Omental fat pad (tissue), 4 donors: ENCODE data around the gene PDE3B. TPM values are rescaled to one million over a fixed set of nuclear protein-coding genes. Genes with fewer than 3 reads are reported as not detected.

ENCODE experiments used
- ATAC-seq: fragments of 150-250 bp; one replicate; pipeline ENCODE4 v1.9.1; 2016; ENCODE audit warnings: mild to moderate bottlenecking, moderate library complexity; ENCODE audit not compliant: low FRiP score
- DNase-seq: peaks from one replicate; pipeline ENCODE4 v3.0.0-alpha.2; 2019; ENCODE audit warnings: low spot score
- CTCF ChIP-seq, 3 donors: fragments of 450-650 bp; IDR thresholded peaks; one replicate each; pipeline ENCODE4 v1.5.1; 2016 to 2017; ENCODE audit warnings: antibody characterized with exemption in 3 of 3, mild to moderate bottlenecking in 3 of 3, moderate library complexity in 2 of 3
- total RNA-seq, 4 donors: library from RNA; depleted of rRNA; stranded (reverse); fragments of >200 nt; gene quantifications; one replicate each; pipeline ENCODE4 v1.1.0, GENCODE V29; 2016

The PDE3B gene
- total RNA-seq, 4 donors from 2014 or later: 83.7 to 194 (median 94.5) TPM

- DNase-seq (no peak), ATAC-seq (no peak)
- TF ChIP-seq CTCF (IDR thresholded peaks at IDR 0.05): no peak
These were observed 169.9 kb downstream of the PDE3B start for GRCh38 chr11:14813516-14813915.

GRCh38 chr11:14818779-14819178, 175.2 kb downstream of the PDE3B start:
- ATAC-seq (no peak), DNase-seq (no peak)
- no peak for TF ChIP-seq CTCF (IDR thresholded peaks at IDR 0.05)

- ATAC-seq (no peak), DNase-seq (no peak)
- no peak for TF ChIP-seq CTCF (IDR thresholded peaks at IDR 0.05)
These were observed 176.0 kb downstream of the PDE3B start for GRCh38 chr11:14819596-14819995.

GRCh38 chr11:14821031-14821430, 177.4 kb downstream of the PDE3B start:
- no peak for TF ChIP-seq CTCF (IDR thresholded peaks at IDR 0.05)

GRCh38 chr11:14826600-14826999, 183.0 kb downstream of the PDE3B start:
- ATAC-seq (no peak), DNase-seq (no peak)
- no peak for TF ChIP-seq CTCF (IDR thresholded peaks at IDR 0.05)

More at GRCh38 chr11:14821031-14821430, 177.4 kb downstream of the PDE3B start:
- no peak for ATAC-seq
- no peak for DNase-seq

GRCh38 chr11:14835496-14836492, 192.2 kb downstream of the PDE3B start:
- no peak for DNase-seq
- no peak for ATAC-seq
- TF ChIP-seq CTCF (IDR thresholded peaks at IDR 0.05): no peak

GRCh38 chr11:14842002-14842401, 198.4 kb downstream of the PDE3B start:
- DNase-seq (no peak), ATAC-seq (no peak)
- no peak for TF ChIP-seq CTCF (IDR thresholded peaks at IDR 0.05)
